ENCODE data around the gene USB1. TPM values are rescaled to one million over a fixed set of nuclear protein-coding genes. Genes with fewer than 3 reads are reported as not detected.

USB1 gene
- total RNA-seq, 3 donors from 2014 or later = 14.5 to 37.0 (median 26.4) TPM

GRCh38 chr16:58042001-58042885 is 41.0 kb downstream of the USB1 start:
- Histone ChIP-seq H3K36me3 (no peaks in the 10 kb centered on the region), H3K4me3 (no peak overlapping the region), H3K4me1 (no peaks in the 10 kb centered on the region), H3K9me3 (no peaks in the 10 kb centered on the region), H3K27me3 (no peaks in the 10 kb centered on the region), H3K27ac (no peak overlapping the region)
- TF ChIP-seq CTCF (IDR thresholded peaks at IDR 0.05) (no peak), POLR2AphosphoS5 (IDR thresholded peaks at IDR 0.05) (no peak), POLR2A (IDR thresholded peaks at IDR 0.05) (no peak)
- no peak for DNase-seq (ENCODE audit: low spot score in 2 of 2)
- intact Hi-C loops (cut with DNase I; ENCODE audit: low total_unique reads) = no loop called here

- H3K27me3 ChIP-seq = no peaks in the 10 kb centered on the region
- no peak overlapping the region for H3K4me3 ChIP-seq
- H3K36me3 ChIP-seq = no peaks in the 10 kb centered on the region
- H3K9me3 ChIP-seq = no peaks in the 10 kb centered on the region
- intact Hi-C loops (cut with DNase I; ENCODE audit: low total_unique reads) = no loop called here
- no peaks in the 10 kb centered on the region for H3K4me1 ChIP-seq
- TF ChIP-seq POLR2A (IDR thresholded peaks at IDR 0.05) (no peak), POLR2AphosphoS5 (IDR thresholded peaks at IDR 0.05) (no peak), CTCF (IDR thresholded peaks at IDR 0.05) (no peak)
- DNase-seq (ENCODE audit: low spot score in 2 of 2) = no peak
- H3K27ac ChIP-seq = no peak overlapping the region
These were observed 41.8 kb downstream of the USB1 start for GRCh38 chr16:58042886-58043515.

- no peak for TF ChIP-seq POLR2AphosphoS5 (IDR thresholded peaks at IDR 0.05)
- no peak for TF ChIP-seq CTCF (IDR thresholded peaks at IDR 0.05)
- TF ChIP-seq POLR2A (IDR thresholded peaks at IDR 0.05) = no peak
- no peak for DNase-seq (ENCODE audit: low spot score in 2 of 2)
- H3K36me3 ChIP-seq = no peaks in the 10 kb centered on the region
These were observed 42.5 kb downstream of the USB1 start for GRCh38 chr16:58043571-58044155.

GRCh38 chr16:58044266-58045019 is 43.2 kb downstream of the USB1 start:
- H3K36me3 ChIP-seq = no peaks in the 10 kb centered on the region
- DNase-seq (ENCODE audit: low spot score in 2 of 2) = no peak
- no peak overlapping the region for H3K27ac ChIP-seq
- H3K9me3 ChIP-seq = no peaks in the 10 kb centered on the region
- H3K4me3 ChIP-seq = no peak overlapping the region
- TF ChIP-seq POLR2A (IDR thresholded peaks at IDR 0.05) = no peak
- no peak for TF ChIP-seq CTCF (IDR thresholded peaks at IDR 0.05)
- TF ChIP-seq POLR2AphosphoS5 (IDR thresholded peaks at IDR 0.05) = no peak
- H3K4me1 ChIP-seq = no peaks in the 10 kb centered on the region
- H3K27me3 ChIP-seq = no peaks in the 10 kb centered on the region
- intact Hi-C loops (cut with DNase I; ENCODE audit: low total_unique reads) = no loop called here

More at GRCh38 chr16:58043571-58044155, 42.5 kb downstream of the USB1 start:
- Histone ChIP-seq H3K4me1 (no peaks in the 10 kb centered on the region), H3K4me3 (no peak overlapping the region), H3K27me3 (no peaks in the 10 kb centered on the region), H3K9me3 (no peaks in the 10 kb centered on the region), H3K27ac (no peak overlapping the region)
- intact Hi-C loops (cut with DNase I; ENCODE audit: low total_unique reads) = no loop called here

All from breast epithelium (tissue), 4 donors.